GM10847 (cell line): ENCODE data around the gene SYT1.

Experiments
- POLR2A ChIP-seq: IDR thresholded peaks from 2 replicates; pipeline ENCODE4 v1.6.1; 2011; ENCODE audit not compliant: insufficient read length; ENCODE audit errors: extremely low read depth

The SYT1 gene

GRCh38 chr12:79138872-79139271, 274.3 kb downstream of the SYT1 start:
- no peak for TF ChIP-seq POLR2A

GRCh38 chr12:79140711-79141110, 276.1 kb downstream of the SYT1 start:
- TF ChIP-seq POLR2A, result no peak

DNA sequence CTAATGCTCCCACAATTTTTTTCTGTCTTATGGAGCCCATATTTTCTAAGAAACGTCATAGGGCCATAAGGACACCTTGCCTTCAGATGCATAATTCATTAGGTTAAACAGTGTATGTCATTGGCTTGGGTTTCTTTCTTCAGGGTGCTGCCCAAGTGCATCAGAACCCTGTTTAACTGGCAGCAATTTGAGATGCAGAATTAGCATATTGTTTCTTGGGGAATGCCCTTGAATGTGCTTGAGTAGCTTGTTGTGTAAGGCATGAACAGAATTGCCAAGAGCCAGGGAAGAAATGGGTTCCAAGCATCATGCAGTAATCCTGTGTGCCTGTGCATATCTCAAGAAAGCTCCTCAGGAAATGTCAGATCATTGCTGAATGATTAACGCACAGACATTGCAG, 277.2 kb downstream of the SYT1 start:
- TF ChIP-seq POLR2A, result no peak

DNA sequence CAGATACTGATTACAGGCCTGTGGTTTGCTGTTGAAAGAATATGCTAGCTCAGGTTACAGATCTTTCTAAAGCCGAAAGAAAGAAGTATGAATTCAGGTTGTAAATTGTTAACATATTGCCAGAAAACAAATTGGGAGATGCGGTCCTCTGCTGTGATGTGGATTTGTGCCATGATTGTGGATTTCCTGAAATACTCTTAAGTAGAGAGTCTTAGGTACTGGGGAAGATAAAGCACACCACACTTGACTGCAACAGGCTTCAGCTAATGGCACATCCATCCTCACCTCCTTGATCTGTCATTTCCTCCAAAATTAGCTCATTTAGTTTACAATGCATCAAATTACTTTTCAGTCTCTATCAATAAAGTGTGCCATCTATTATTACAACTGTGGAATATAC, 279.2 kb downstream of the SYT1 start:
- no peak for TF ChIP-seq POLR2A

DNA sequence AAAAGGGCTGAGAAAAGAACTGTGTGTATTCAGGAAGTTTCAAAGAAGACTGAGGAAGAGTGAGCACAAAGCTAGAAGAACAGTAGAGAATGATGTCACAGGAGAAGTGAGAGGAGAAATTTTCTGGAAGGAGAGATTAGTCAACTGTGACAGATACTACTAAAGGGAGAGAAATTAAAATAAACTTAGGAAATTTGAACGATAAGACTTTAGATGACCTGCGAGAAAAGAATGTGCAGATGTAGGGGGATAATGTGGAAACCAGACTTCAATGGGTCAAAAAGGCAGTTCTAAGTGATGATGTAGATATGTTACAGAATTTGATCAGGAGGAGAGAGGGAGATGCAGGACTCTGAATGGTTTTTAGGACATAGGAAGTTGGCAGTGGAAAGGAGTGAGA, 287.4 kb downstream of the SYT1 start:
- no peak for TF ChIP-seq POLR2A

GRCh38 chr12:79155683-79156082, 291.1 kb downstream of the SYT1 start:
- TF ChIP-seq POLR2A, result no peak

DNA sequence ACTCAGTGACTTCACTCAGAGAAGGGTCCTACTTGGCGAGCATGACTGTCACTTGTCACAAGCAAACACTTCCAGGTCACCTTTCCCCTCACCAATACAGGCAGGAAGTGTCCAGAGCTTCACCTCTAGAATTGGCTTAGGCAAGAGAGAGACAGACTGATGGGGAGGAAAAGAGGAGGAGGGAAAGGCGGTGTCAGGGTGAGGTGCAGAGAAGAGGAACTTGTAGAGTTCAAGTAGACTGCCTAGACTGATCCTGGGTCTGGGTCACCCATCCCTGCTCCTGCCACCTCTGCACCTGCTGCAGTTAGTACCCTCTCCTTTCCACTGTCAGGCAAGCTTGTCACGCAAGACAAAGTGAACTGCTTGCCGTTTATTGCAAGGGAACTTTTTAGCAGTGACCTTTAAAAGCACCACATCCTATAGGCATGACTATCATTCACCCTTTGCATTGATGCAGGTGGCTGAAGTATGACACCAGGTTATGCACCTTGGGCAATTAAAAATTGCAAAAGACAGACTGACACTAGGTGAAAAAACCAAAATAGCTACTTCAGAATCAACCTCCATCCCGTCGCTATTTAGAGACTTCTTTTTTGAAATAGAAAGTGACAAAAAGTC, 292.4 kb downstream of the SYT1 start:
- no peak for TF ChIP-seq POLR2A

DNA sequence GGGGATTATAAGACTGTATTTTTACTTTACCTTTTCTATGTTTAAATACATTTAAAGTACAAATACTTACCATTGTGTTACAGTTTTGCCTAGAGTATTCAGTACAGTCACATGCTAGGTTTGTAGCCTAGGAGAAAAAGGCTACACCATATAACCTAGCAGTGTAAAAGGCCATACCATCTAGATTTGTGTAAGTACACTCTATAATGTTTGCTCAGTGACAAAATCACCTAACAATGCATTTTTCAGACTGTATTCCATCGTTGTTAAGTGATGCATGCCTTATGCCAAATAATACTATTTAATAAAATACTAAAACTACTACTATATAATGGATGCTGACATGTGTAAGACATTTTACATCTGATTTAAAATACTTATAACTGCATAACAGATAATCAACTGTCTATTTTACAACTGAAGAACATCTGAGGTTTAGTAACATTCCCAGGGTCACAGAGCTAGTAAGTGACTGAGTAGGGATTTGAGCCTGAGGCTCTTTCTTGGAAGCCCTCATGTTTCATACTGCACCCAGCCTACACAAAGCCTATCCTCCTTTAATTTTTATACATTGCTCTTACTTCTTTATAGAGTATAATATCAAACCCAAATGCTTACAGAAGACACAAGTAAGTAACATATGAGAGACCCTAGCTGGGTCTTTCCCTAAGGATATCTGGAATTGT, 296.8 kb downstream of the SYT1 start:
- TF ChIP-seq POLR2A, result no peak

GRCh38 chr12:79162147-79162772, 297.7 kb downstream of the SYT1 start:
- no peak for TF ChIP-seq POLR2A

- TF ChIP-seq POLR2A, result no peak
Observed at GRCh38 chr12:79162948-79163347, 298.4 kb downstream of the SYT1 start.

- no peak for TF ChIP-seq POLR2A
Observed at GRCh38 chr12:79164890-79165289, 300.3 kb downstream of the SYT1 start.

DNA sequence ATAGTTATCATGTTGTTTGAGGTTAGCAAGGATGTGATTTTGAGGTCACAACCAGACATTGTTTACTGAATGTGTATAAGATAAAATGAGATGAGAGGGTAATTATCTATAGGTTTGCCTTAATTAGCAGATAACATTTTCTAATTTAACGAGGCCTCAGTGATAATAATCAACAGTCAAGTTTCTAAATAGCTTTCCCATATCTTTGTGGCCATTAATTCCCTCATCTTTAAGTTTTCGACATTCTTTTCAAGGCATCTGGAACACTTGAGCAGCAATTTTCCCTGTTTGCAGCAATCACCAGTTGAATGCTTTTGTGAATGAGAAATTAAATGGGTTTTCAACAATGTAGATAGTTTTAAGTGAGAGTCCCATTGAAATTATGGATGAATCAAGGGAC, 304.1 kb downstream of the SYT1 start:
- TF ChIP-seq POLR2A, result no peak

- no peak for TF ChIP-seq POLR2A
Observed at GRCh38 chr12:79174626-79175025, 310.1 kb downstream of the SYT1 start.

DNA sequence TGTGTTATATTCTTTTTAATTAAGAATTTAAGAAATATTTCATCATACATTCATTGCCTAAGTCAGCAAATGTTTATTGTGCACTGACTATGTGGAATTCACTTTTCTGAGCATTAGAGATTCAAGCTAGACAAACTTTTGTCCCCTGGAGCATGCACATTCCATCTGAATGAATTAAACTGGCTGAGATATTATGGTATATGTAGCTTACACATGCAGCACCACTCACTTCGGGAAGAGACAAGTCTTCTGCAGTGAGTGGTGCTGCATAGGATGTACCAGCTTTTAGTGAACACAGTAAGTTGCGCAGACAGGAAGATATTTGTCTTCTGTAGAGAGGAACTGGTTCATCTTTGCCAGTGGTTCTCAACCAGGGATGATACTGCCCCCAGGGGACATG, 318.4 kb downstream of the SYT1 start:
- TF ChIP-seq POLR2A, result no peak

DNA sequence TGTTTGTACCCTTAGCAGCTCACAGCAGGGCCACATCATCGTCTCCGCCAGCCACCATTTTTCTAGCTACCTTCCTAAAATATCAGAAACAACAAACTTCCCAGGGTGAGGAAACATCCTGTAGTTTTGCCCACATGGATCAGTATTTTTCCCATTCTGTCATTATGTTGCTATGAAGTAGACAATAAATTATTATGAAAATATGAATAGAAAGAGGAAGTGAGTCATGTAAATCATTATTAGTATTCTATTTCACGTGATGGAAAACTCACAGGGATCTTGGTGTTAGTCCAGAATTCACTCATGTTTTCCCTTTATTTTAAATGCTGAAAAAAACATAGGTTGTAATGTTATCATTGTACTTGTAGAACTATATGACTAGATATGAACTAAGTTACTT, 319.4 kb downstream of the SYT1 start:
- TF ChIP-seq POLR2A, result no peak

DNA sequence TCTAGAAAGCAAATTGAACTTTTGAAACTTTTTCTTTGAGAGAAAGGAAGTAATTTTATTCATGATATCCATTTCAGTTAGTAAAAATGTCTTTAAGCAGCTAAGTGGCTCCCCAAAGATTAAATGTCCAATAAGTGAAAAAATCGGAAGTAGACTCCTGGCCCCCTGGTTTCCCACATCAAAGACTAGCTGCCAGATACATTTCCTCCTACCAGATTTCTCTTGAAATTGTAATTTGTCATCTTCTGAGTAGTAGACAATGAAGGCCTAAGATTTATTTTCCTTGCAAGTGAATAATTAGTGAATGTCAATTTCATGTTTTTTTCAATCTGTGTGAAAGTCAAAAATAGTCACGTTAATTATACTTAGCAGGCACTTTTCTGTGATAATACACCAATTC, 321.9 kb downstream of the SYT1 start:
- no peak for TF ChIP-seq POLR2A

- TF ChIP-seq POLR2A, result no peak
Observed at GRCh38 chr12:79187032-79187431, 322.5 kb downstream of the SYT1 start.
